GM18520 (cell line): ENCODE results near the gene STX16.

ENCODE experiments used
- ATAC-seq: cut with Tn5 transposase; IDR thresholded peaks from one replicate; pipeline ENCODE4 v1.9.1; 2021; ENCODE audit not compliant: unreplicated experiment

STX16 gene

DNA sequence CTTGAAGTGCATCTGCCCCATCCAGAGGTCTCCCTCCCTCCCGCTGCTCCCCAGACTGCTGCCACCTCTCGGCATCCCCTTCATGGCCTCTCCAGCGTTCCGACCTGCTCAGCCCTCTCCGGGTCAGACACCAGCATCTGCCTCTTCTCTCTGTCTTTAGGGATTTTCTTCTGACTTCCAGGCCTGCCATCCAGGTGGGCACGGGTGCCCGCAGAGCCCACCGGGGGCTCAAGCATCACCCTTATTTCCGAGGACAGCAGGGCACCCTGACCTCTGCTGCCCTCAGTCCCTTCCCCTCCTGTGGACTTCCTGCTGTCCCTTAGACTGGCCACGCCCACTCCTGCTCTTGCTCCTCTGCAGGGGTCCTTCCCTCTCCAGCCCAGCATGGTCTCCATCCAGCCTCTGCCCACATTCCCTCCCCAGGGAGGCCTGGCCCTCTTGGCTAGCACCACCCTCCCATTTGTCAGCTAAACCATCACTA, 44.9 kb downstream of the STX16 start:
- no peak for ATAC-seq

DNA sequence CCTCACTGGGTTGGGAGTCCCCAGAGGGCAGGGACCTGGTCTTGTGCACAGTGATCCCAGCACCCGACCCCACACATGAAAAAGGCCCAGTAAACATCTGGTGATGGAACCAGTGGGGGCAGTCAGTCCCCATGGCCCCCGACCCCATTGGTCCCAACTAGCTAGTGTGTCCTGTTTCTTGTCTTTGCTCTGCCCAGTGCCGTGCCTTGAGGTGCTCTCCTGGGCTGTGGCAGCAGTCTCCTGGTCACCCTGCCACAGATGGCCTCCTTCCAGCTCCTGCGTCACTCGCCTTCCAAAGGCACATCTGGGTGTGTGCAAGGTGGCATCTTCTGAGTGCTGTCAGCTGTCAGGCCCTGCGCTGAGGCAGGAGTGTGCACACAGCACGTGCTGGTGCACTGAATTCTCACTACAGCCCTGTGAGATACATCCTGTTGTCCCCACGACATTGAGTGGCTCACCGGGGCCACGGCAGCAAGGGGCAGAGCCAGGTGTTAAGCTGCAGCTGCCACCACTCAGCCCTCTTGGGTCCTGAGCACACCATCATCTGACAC, 45.4 kb downstream of the STX16 start:
- no peak for ATAC-seq

DNA sequence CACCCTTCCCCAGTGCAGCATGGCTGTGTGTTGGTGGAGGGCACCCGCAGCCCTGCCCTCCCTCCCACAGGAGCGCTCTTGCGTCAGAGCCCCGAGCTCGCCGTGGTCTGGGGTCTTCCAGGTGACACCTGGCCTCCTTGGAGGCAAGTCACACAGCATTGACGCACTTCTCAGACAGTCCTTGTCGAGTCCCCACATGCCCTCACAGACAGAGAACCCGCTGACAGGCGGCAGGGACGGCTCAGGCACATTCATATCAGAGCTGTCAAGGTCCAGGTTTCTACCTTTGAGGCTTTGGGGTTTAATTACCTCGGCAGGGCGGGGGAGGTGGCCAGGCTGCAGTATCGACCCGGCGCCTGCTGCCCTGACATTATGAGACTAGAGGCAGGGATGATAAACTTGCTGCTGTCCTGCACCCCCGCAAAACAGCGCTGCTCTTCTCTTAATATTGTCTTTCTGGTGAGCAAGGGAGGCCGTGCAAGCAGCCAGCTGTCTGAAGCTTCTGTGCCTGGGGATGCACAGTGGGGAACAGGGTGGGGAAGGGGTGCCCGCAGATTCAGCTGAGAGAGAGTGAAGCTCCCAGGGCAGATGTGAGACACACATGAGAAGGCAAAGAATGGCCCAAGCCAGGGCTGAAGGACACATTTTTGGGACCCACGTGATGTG, 46.3 kb downstream of the STX16 start:
- ATAC-seq: no peak

DNA sequence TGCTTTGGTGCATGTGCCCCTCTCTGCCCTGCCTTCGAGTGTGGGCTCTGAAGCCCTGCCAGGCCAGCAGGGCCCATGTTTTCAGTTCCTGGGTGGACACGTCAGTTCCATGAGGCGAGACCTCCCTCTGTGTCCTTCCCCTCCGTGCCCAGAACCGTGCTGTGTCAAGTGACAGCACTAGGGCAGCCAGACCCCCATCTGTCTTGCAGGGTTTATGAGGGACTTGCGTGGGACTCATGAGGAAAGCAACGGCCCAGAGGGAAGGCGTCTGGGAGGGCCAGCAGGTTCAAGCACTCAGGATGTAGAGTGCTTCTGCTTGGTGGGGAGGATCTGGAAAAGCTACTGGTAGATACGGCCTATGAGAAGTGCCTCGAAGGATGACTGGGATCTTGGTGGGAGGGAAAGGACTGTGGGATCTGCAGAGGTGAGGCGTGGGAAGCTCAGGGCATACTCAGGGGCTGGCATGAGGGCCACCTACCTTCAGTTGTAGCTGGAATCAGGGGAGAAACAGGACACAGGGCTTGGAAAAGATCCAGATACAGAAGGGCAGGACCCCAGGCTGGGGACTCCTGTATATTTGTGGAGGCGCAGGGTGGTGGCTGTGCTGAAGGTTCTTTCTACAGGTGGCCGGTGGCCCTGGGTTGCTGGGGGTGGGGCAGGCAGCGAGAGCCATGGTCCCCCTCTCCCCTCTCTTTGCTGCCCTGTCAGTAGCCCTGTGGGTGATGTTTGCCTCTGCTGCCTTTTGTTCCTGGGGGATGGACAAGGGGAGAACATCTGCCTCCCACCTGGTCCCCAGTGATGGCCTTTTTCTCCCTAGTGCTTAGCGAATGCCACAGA, 47.0 kb downstream of the STX16 start:
- ATAC-seq: no peak

- no peak for ATAC-seq
Measured at GRCh38 chr20:58698741-58699622, 47.9 kb downstream of the STX16 start.

DNA sequence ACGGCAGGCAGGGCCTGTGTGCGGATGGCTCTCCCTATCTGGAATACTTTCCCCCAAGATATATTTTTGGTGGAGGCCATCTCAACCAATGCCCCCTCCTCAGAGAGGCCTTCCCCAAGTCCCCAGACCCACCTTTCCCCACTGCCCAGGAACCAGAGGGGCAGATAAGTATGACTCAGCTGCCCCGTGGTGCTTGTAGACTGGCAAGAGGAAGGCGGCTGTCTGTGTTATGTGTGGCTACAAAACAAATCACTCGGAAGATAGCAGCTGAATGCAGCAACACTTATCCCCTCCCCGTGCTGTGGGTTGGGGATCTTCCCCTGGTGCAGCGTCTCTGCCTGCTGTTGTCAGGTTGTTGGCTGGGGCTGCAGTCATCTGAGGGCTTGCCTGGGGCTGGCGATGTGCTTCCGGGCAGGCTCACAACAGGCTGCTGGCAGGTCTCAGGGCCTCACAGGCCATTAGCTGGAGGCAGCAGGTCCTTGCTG, 48.6 kb downstream of the STX16 start:
- no peak for ATAC-seq

GRCh38 chr20:58700121-58700821, 49.2 kb downstream of the STX16 start:
- no peak for ATAC-seq

DNA sequence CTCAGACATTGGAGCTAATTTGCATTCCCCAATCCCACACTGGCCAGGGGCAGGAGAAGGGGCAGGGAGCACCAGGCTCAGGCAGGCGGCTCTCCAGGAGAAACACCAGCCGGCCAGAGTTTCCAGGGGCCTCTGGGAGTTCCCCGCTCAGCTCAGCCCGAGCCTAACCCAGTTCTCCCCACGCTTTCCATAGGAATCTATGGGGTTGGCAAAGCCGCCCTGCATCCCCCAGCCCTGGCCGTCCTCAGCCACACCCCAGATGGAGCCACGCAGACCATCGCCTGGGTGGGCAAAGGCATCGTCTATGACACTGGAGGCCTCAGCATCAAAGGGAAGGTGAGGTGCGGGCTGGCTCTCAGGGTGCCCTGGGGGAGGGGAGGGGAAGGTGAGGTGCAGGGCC, 49.7 kb downstream of the STX16 start:
- no peak for ATAC-seq

- ATAC-seq: no peak
Measured at GRCh38 chr20:58701431-58702160, 50.5 kb downstream of the STX16 start.

DNA sequence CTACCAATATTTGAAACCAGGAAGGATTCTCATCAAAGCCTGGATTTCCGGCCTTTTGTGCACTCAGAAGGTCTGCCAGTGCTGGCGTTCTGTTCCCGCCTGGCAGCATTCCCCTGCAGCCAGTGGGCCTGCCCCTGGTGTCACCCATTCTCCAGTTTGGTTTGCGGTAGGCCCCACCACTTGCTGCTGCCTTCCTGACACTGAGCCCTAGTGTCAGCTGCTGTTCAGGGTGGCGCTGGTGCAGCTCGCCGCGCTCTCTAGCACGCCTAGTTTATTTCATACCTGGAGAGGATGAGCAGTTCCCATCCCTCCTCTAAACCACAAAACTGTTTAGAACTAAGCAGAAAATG, 51.1 kb downstream of the STX16 start:
- no peak for ATAC-seq

DNA sequence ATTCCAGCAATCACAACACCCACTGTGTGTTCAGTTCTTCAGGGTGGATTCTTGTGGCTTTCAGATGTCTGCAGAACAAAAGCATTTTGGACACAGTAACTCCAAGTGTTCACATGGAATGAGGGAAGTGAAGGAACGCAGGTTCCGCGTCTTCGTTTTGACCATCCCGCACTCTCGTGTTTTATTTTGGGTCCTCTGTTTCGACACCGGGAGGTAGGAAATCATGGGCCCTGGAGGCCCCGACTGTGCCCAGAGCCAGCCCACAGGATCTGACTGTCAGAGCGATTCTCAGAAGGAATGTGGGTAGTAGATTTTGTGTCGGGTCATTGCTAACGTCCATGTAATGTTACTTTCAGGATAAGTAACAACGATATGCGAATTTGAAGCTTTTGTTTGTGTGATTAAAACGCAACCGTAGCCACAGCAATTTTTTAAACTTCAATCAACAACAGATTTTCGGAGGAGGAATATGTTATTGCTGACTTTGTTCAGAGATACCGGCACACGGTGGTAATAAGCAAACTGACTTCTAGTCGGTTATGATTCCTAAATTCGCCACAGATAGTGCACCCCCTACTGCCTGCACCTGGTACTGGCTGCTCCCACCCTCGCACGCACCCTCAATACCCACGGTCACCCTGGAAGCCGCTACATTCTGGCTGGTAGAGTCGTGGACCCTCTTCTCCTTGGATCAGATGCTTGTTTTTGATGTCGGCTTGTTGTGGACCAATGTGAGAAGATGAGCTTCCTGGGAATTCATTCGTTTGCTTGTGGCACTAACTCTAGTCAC, 52.0 kb downstream of the STX16 start:
- ATAC-seq: no peak

DNA sequence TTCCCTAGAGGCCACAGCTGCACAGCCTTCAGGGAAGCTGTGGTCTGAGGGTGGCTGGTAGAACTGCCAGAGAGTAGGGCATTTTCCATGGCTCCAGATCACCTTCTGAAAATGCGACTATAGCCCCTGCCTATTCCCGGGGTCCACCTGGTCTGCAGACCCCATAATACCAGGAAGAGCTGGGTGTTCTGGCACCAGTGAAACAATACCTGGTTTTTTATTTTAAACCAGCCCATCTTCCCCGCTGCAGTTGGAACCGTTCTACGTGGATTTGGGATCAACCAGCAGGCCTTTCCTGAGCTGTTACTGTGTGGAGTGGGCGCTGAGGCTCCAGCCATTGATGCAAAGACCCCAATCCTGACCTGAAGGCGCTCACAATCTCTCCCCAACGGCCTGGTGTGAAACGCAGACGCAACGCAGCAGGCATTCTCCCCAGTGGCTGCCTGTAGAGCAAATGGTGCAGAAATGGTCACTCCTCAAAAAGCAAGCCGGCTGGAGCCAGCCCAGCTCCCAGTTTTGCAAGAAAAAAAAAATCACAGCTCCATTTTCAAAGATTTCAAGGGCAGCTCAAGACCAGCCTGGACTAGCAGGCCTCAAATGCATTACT, 52.8 kb downstream of the STX16 start:
- ATAC-seq: no peak

DNA sequence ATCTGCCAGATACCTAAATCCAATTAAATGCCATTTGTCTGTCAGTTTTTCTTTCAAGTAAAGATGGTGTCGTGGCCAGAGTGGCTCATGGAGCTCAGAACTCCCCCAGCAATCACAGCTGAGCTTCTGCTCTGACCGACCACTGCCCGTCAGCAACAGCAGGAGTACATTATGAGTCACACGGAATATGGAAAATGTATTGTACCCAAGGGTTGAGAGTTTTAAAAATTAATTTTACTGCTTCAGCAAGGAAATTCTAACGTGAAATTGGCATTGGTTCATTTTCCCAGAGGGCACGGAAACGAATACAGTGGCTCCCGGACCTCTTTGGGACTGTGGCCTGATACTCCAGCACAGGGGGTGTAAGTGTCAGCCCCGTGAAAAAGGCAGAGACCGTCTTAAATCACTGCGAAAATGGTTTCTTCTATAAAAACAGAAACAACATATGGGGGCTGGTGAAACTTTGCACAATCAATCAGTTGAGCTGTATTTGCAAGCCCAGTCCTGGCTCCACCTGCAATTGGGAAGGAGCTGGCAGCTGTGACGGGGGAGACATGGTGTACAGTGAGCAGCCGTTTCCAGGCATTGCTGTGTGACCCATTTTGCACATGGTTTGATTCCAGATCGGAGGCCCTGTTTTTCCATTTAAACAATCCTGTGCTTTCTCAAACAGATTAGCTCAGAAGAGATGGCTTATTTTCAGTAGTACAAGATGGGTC, 54.3 kb downstream of the STX16 start:
- ATAC-seq: no peak

DNA sequence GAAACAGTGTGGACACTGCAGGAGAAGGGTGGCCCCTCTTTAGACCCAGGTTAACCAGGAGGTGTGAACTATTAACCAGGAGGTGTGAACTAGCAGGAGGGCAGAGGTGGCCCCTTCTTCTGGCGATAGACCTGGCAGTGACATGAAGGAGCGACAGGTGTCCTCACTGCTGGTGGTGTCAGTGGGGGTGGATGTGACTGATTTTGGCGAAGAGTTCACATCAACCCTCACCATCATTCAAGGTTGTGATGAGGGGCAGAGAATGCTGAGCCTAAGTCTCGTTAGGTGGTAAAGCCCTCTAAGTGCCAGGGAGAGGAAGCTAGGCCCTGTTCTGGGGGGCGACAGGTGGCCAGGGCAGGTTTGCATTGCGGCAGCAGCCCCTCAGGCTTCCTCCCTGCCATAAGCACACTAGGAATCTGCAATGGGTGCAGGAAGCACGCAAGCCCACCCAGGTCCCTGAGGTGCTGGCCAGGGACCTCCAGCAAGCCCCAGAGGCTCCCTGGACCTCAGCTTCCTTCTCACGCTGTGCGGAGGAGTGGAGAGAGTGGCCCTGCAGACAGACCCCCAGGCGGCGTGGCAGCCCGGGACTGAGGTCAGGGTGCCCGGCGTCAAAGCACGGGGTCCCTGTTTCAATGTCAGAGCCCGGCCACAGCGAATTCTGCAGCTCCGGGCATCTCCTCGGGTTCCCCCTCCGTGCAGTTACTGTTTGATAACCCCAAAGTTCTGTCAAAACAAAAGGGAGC, 55.2 kb downstream of the STX16 start:
- no peak for ATAC-seq

GRCh38 chr20:58706975-58707681, 56.0 kb downstream of the STX16 start:
- no peak for ATAC-seq

GRCh38 chr20:58707770-58708169, 56.7 kb downstream of the STX16 start:
- ATAC-seq: no peak
